ENCODE results near the gene ZNF92. TPM values are rescaled to one million over a fixed set of nuclear protein-coding genes. Genes with fewer than 3 reads are reported as not detected.
"Not testable (repeated sequence)": the region's sequence is repeated elsewhere in the genome, so short reads cannot be mapped to it uniquely, and the experiment has no call there.

Gene ZNF92
- total RNA-seq, 4 donors from 2014 or later: 3.8 to 5.3 (median 4.3) TPM

DNA sequence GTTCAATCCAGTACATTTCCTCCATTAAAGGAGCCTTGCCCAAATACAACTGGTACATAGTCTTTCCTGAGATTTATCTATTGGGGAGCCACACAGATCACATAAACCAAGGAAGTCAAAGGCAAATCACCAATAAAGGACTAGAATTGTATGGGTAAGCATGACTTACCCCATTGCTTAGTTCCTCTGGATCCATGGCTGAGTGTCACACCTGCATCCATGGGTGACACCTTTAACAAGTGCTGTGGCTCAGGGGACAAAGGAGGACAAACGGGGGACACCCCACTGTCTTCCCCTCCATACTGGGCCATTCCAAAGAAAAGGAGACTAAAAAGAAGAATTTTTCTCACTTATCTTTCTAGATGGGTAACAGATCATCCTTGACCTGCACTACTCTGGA lies 30.4 kb downstream of the ZNF92 start:
- 100% methylated on average over 1 of the region's 1 CpG; no CpG with 5 or more reads in 1 of the 2 donors for WGBS, 2 donors (ENCODE audit: low coverage in 1 of 2)

DNA sequence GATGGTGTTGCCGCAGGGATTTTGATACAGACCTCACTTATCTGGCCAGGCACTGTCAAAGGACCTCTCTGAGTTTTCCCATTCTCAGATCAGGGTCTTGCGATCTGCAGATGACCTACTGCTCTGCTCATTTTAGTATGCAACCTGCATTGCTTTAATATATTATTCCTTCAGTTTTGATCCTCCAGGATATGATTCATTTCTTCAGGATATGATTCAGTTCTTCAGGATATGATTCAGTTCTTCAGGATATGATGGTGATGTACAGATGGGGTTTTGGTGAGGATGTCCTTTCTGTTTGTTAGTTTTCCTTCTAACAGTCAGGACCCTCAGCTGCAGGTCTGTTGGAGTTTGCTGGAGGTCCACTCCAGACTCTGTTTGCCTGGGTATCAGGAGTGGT lies 33.1 kb downstream of the ZNF92 start:
- 88% methylated on average over 1 of the region's 2 CpGs; no CpG with 5 or more reads in 1 of the 2 donors for WGBS, 2 donors (ENCODE audit: low coverage in 1 of 2)
- not testable (repeated sequence) for H3K4me3 ChIP-seq, H3K36me3 ChIP-seq, H3K4me1 ChIP-seq, ATAC-seq, H3K27me3 ChIP-seq, H3K27ac ChIP-seq
- peaks cover 0 to 61% (median 0%) of the 10 kb centered on the region in 3 donors for H3K9me3 ChIP-seq

More for the DNA sequence above, 30.4 kb downstream of the ZNF92 start:
- peaks cover 0 to 61% (median 0%) of the 10 kb centered on the region in 3 donors for H3K9me3 ChIP-seq
- no peak overlapping the region for H3K27ac ChIP-seq
- H3K4me1 ChIP-seq: no peaks in the 10 kb centered on the region
- H3K4me3 ChIP-seq: no peak overlapping the region
- peaks cover 1 to 16% of the 10 kb centered on the region in 2 donors for H3K36me3 ChIP-seq
- peaks cover 2% of the 10 kb centered on the region for H3K27me3 ChIP-seq
- ATAC-seq: no peak
- no peak for TF ChIP-seq POLR2A (IDR thresholded peaks at IDR 0.05)
- TF ChIP-seq, protein P1, sequence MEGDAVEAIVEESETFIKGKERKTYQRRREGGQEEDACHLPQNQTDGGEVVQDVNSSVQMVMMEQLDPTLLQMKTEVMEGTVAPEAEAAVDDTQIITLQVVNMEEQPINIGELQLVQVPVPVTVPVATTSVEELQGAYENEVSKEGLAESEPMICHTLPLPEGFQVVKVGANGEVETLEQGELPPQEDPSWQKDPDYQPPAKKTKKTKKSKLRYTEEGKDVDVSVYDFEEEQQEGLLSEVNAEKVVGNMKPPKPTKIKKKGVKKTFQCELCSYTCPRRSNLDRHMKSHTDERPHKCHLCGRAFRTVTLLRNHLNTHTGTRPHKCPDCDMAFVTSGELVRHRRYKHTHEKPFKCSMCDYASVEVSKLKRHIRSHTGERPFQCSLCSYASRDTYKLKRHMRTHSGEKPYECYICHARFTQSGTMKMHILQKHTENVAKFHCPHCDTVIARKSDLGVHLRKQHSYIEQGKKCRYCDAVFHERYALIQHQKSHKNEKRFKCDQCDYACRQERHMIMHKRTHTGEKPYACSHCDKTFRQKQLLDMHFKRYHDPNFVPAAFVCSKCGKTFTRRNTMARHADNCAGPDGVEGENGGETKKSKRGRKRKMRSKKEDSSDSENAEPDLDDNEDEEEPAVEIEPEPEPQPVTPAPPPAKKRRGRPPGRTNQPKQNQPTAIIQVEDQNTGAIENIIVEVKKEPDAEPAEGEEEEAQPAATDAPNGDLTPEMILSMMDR (IDR thresholded peaks at IDR 0.05): no peak

DNA sequence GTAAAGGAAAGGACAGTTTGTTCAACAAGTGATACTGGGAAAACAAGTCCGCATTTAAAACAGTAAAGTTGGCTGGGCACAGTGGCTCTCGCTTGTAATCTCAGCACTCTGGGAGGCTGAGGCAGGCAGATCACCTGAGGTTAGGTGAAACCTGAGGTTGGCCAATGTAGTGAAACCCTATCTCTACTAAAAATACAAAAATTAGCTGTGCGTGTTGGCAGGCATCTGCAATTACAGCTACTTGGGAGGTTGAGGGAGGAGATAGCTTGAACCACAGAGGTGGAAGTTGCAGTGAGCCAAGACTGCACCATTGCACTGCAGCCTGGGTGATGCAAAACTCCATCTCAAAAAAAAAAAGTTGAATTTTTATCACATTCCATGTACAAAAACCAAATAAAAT lies 35.7 kb downstream of the ZNF92 start:
- no peak for ATAC-seq

DNA sequence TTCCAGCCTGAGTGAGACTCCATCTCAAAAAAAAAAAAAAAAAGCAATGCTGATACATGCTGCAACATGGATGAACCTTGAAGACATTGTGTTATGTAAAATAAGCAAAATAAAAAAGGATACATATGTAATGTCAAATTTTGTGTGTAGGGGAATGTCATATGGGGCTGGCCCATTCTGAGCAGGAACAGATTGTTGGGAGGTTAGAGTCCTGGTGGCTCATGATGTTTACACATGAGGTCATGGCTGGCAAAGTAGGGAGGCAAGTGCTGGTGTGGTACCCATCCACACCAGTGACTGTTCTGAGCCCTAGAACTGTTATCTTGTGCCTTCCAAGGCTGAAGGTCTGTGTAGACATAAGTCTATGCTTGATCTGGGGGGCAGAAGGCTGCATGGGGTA lies 37.6 kb downstream of the ZNF92 start:
- Histone ChIP-seq H3K27me3 (peaks cover 7% of the 10 kb centered on the region), H3K27ac (no peak overlapping the region), H3K9me3 (peaks cover 0 to 38% (median 0%) of the 10 kb centered on the region in 3 donors), H3K36me3 (no peaks in the 10 kb centered on the region), H3K4me1 (no peaks in the 10 kb centered on the region), H3K4me3 (no peak overlapping the region)
- no peak for ATAC-seq
- TF ChIP-seq POLR2A (IDR thresholded peaks at IDR 0.05) (no peak), EP300 (IDR thresholded peaks at IDR 0.05) (no peak), POLR2AphosphoS5 (IDR thresholded peaks at IDR 0.05) (no peak)
- TF ChIP-seq, protein P1 (IDR thresholded peaks at IDR 0.05): no peak

More for the DNA sequence above, 35.7 kb downstream of the ZNF92 start:
- no peaks in the 10 kb centered on the region for H3K4me1 ChIP-seq
- peaks cover 0 to 41% (median 0%) of the 10 kb centered on the region in 3 donors for H3K9me3 ChIP-seq
- no peaks in the 10 kb centered on the region for H3K36me3 ChIP-seq
- peaks cover 7% of the 10 kb centered on the region for H3K27me3 ChIP-seq
- no peak overlapping the region for H3K4me3 ChIP-seq
- TF ChIP-seq, protein P1 (IDR thresholded peaks at IDR 0.05): no peak
- no peak for TF ChIP-seq EP300 (IDR thresholded peaks at IDR 0.05)
- TF ChIP-seq POLR2A (IDR thresholded peaks at IDR 0.05): no peak
- H3K27ac ChIP-seq: no peak overlapping the region
- WGBS, 2 donors (ENCODE audit: low coverage in 1 of 2): 83 to 90% methylated on average over 1 to 3 of the region's 3 CpGs

DNA sequence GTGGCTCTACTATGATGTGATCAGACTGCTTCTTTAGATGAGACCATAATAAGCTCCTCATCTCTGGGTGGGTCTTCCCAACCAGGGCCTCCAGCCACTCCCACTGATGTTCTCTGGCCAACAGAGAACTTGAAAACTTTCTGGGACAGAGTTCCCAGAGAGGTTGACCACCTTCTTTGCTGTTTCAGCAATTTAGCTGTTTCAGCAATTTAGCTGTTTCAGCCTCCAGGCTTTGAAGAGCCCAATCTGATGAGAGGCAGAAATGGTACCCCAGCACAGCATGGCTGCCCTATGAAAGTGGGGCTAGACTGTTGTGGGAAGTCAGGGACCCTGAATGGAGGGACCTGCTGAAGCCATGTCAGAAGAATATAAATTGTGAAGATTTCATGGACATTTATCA lies 49.0 kb downstream of the ZNF92 start:
- Histone ChIP-seq H3K4me1 (no peaks in the 10 kb centered on the region), H3K36me3 (no peaks in the 10 kb centered on the region), H3K9me3 (peaks cover 0 to 30% (median 0%) of the 10 kb centered on the region in 3 donors), H3K4me3 (no peak overlapping the region), H3K27ac (no peak overlapping the region), H3K27me3 (no peaks in the 10 kb centered on the region)
- no peak for ATAC-seq
- TF ChIP-seq EP300 (IDR thresholded peaks at IDR 0.05): no peak
- TF ChIP-seq, protein P1 (IDR thresholded peaks at IDR 0.05): no peak

DNA sequence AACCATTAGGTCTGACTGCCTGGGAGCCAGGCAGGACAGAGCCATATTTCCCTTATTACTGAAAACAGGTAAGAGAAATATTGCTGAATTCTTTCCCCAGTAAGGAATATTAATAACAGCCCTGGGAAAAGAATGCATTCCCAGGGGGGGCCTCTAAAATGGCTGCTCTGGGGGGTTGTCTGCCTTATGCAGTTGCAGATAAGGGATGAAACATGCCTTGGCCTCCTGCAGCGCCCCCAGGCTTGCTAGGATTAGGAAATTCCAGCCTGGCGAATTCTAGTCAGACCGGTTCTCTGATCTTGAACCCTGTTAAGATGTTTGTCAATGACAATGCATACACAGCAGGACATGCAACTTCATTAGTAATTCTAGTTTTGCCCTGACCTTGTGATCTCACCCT lies 49.6 kb downstream of the ZNF92 start:
- H3K27me3 ChIP-seq, H3K4me1 ChIP-seq, H3K4me3 ChIP-seq, H3K36me3 ChIP-seq, H3K27ac ChIP-seq, ATAC-seq: not testable (repeated sequence)
- 73 to 83% methylated on average over 1 to 3 of the region's 3 CpGs for WGBS, 2 donors (ENCODE audit: low coverage in 1 of 2)
- H3K9me3 ChIP-seq: peaks cover 0 to 30% (median 0%) of the 10 kb centered on the region in 3 donors
